Vagina (tissue), 2 donors: ENCODE measurements around the gene TTI1.

ENCODE experiments used
- CTCF ChIP-seq, 3 experiments: fragments of 450-650 bp in 2 of 3; fragments of 200-600 bp in 1 of 3; sonication (generic) in 1 of 3; IDR thresholded peaks; one replicate each; pipeline ENCODE4 v1.5.1; 2017 to 2019; ENCODE audit warnings: antibody characterized with exemption in 3 of 3, mild to moderate bottlenecking in 2 of 3, moderate library complexity in 2 of 3
- POLR2A ChIP-seq, 2 donors: fragments of 450-650 bp; IDR thresholded peaks; one replicate each; pipeline ENCODE4 v1.6.1; 2017; ENCODE audit warnings: antibody characterized with exemption in 2 of 2, mild to moderate bottlenecking in 2 of 2, moderate library complexity in 2 of 2
- POLR2AphosphoS5 ChIP-seq, 2 donors: sonication (generic); formaldehyde crosslinking; IDR thresholded peaks; one replicate each; pipeline ENCODE4 v1.9.0; 2017; ENCODE audit warnings: antibody characterized with exemption in 2 of 2, mild to moderate bottlenecking in 2 of 2, low read depth in 1 of 2; ENCODE audit not compliant: insufficient read depth in 1 of 2

DNA sequence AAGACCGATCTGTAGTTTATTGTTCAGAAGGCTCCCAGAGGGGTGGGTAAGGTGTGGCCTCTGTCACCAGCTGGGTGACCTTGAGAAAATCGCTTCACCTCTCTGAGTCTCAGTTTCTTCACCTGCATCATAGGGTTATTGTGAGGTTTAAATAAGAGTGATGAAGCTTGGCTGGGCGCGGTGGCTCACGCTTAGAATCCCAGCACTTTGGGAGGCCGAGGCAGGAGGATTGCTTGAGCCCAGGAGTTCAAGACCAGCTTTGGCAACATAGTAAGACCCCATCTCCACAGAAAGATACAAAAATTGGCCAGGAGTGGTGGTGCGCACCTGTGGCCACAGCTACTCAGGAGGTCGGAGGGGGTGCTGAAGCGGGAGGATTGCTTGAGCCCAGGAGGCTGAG, 94.3 kb downstream of the TTI1 start:
- TF ChIP-seq CTCF (IDR thresholded peaks at IDR 0.05) (no peak), POLR2AphosphoS5 (IDR thresholded peaks at IDR 0.05; ENCODE audit: insufficient read depth in 1 of 2, low read depth in 1 of 2) (no peak), POLR2A (IDR thresholded peaks at IDR 0.05) (no peak)
